GM21390 (cell line): Measurements from ENCODE around the gene SEMA4B.
"Not testable (repeated sequence)": the region's sequence is repeated elsewhere in the genome, so short reads cannot be mapped to it uniquely, and the experiment has no call there.

Experiments used
- ATAC-seq: cut with Tn5 transposase; IDR thresholded peaks from one replicate; pipeline ENCODE4 v1.9.1; 2021; ENCODE audit not compliant: unreplicated experiment

SEMA4B gene

DNA sequence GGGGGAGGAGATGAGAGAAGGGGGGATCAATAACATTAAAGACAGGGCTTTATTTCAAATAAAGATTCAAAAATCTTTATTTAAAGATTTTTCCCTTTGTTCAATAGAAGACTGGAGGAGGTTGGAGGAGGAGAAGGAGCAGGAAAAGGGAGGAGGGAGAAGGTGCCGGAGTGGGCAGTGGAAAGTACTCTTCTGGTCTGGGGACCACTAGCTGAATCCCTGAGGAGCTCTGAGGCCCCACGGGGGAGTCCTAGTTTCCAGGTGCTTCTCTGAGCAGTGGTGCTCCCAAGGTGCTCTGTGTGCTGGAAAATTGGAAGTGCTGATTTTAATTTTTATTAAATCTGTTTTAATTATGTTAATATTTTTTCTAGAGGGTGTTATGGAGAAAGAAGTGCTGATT, 19.4 kb upstream of the SEMA4B start:
- no peak for ATAC-seq

DNA sequence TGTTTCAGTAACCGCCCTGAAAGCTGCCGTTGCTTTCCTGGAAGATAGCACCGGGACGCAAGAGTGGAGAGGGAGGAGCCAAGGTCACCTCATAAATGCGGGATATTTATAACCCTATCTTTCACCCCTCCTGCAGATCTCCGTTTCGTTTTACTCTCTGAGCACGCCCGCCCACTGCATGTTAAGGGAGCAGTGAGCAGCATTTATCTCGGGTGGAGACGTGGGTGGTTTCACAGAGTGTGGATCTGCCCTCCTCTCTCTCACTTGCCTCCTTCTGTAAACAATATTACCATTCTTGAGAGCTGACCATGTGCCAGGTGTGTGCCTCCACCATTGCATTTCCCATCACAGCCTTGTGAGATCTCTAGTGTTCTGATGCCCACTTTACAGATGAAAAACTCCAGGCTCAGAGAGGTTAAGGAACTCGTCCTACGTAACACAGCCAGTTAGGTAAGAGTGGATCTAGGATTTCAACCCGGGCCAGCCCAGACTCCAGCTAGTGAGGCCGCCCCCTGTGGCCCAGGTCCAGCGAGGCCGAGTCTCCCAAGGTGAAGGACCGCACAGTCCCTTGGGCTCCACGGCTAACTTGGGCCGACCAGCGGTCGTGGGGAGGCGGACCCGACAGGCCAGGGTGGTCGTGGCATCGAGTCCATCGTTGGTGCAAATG, 16.9 kb upstream of the SEMA4B start:
- ATAC-seq, result peak; percentile 51

- peak; percentile 66 for ATAC-seq
Observed at GRCh38 chr15:90184786-90185704, 16.1 kb upstream of the SEMA4B start.

GRCh38 chr15:90187257-90187868, 13.8 kb upstream of the SEMA4B start:
- no peak for ATAC-seq

DNA sequence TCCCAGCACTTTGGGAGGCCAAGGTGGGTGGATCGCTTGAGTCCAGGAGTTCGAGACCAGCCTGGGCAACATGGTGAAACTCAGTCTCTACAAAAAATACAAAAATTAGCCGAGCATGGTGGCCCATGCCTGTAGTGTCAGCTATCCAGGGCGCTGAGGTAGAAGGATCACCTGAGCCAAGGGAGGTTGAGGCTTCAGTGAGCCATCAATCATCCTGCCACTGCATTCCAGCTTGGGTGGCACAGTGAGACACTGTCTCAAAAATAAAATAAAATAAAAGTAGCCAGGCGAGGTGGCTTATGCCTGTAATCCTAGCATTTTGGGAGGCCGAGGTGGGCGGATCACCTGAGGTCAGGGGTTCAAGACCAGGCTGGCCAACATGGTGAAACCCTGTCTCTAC, 13.1 kb upstream of the SEMA4B start:
- not testable (repeated sequence) for ATAC-seq

DNA sequence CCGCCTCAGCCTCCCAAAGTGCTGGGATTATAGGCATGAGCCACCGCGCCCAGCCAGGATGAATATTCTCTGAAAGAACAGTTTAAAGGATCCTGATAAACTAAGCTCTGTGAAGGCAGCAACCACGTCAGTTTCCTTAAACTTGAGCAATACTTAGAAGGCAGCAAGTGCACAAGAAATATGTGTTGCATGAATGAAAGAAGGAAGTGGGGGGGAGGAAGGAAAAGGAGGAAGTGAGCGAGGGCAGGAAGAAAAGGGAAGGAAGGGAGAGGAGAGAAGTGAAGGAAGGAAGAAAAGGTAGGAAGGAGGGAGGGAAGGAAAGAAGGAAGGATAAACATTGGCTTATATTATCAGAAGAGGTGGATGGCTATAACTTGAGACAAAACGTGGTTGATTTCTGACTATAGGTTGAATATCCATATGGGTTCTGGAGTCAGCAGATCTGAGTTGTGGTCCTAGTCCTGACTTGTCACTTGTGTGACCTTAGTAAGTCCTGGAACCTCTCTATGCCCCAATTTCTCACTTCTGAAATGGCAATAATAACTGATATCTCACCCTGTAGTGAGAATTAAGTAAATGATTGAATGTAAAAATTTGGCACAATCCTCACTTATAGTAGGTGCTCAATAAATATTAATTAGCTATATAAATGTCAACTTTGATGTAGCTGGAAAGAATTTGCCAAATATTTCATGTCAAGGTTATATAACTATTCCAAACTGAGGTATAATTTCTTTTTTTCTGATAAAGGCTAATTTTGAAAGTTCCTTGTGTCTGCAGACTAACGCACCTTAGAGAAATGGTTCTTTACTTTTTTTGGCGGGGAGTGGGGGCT, 12.0 kb upstream of the SEMA4B start:
- no peak for ATAC-seq

DNA sequence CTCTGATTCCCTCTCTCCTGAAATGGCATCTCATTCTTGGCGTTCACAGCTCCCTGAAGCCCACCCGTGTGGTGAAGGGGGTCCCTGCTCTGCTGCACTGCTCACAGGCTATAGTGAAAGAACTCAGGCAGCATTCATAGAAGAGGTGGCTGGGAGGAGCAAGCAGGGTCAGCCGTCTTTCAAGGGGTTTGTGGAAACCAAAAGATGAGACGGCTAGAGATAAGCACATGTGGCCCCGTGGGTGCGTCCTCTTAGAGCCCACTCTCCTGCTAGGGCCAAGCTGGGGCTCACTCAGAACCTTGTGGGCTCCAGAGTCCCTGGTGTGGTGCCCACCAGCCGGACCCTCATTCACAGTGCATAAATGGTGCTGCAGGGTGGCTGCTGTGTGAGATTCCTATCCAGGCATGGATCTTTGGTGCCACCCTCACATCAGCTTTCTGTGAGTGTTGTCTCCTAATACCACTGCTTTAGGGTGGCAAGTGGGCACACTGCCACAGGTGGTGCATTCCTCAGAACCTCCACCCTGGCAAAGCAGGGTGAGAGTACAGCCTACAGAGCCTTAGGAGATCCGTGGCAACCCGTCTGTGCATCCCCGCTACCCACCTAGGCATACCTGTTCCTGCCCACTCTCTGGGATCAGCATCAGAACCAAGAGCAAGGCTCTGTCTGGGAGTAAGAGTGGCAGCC, 11.2 kb upstream of the SEMA4B start:
- no peak for ATAC-seq

- ATAC-seq, result peak; percentile 43
Observed at GRCh38 chr15:90190606-90191343, 10.4 kb upstream of the SEMA4B start.

GRCh38 chr15:90191344-90191687, 9.8 kb upstream of the SEMA4B start:
- ATAC-seq, result peak; percentile 22

DNA sequence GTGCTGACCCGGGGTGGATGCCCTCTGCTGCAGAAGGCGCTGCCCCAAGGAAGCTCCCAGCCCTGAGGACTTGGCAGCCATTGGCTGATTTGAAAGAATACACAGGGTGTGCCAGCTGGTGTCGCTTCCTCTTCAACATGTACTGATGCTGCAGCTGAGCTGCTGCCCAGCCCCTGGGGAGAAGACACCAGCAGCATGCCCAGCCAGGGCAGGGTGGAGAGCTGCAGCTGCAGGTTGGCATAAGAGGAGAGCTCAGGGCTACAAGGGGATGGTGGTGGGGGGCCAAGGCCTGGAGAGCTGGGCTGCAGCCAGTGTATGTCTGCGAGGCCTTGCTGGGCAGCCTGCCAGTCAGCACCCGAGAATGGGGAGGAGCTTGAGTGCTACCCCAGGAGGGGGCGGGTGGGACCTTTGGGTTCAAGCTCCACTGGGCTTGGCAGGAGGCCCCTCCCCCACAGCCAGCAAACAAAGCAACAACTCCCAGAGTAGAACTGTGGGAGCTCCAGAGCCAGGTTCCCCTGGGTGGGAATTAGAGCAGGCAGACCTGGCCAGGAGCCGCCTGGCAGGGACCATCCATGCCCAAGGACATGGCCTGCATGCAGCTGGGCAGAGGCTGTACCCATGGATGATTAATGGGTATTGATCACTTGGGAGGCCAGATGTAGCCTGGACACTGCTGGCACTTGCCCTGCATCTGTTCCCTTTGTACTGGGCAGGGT, 9.2 kb upstream of the SEMA4B start:
- peak; percentile 77 for ATAC-seq

- ATAC-seq, result no peak
Observed at GRCh38 chr15:90192961-90193786, 8.0 kb upstream of the SEMA4B start.

GRCh38 chr15:90194655-90195054, 6.5 kb upstream of the SEMA4B start:
- ATAC-seq, result no peak

GRCh38 chr15:90200534-90201129, 498 bp upstream of the SEMA4B start:
- ATAC-seq, result peak; percentile 21

GRCh38 chr15:90201944-90202375, 830 bp downstream of the SEMA4B start:
- no peak for ATAC-seq

DNA sequence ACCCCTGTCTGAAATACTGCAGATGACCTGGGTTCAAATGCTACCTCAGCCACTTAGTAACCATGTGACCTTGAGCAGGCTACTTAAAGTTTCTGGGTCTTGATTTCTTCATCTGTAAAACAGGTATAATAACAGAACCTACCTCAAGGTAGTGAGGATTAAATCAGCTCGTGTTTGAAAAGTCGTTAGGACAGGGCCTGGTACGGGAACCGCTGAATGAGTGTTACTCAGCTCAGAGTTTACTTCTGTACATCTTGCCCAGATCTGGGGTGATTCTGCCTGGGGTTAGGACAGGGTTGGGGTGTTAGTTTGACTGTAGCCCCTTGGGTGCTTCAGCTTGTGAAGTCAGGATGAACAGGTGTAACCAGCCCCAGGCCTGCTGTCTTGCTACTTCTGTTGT, 1.8 kb downstream of the SEMA4B start:
- ATAC-seq, result no peak

DNA sequence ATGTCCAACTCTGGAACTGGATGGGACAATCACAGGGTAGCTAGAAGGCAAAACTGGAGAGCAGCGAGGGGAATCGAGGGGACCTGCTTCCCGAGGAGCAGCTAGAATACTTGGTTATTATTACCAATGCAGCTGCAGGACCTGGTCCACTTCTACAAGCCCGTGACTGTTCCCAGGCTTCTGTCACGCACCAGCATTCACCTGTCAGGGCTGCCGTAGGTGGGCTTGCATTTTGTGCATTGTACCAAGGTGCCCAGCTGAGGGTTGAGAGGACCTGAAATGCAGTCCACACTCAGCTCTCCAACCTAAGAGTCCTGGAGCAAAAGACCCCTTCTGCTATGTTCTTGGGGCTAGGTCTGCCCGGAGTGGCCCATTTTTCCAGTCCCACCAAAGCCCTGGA, 2.3 kb downstream of the SEMA4B start:
- no peak for ATAC-seq

DNA sequence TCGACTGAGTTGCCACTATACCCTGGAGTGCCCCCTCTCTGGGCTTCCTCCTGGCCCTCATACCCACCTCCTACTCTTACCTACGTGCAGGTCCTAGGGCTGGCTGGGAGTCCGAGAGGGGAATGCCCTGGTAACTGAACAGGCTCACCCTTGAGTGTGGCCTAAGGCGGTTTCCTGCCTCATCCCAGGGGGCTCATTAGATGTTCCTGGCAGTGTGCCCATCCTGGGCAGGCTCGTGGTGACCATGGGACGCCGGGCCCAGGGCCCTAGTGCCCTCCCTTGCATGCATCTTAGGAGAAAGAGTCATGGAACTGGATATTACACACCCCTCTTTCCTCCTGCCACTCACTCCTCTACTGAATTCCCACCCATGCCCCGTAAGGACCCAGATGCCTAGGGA, 2.8 kb downstream of the SEMA4B start:
- ATAC-seq, result no peak
